ENCODE results near the gene RANBP10. TPM values are rescaled to one million over a fixed set of nuclear protein-coding genes. Genes with fewer than 3 reads are reported as not detected.

Gene RANBP10
- total and polyA plus RNA-seq, 4 donors = 6.7 to 23.0 (median 14.3) TPM

- no peak overlapping the region for H3K27ac ChIP-seq (ENCODE audit: low read depth in 1 of 2, low read length in 1 of 2)
- WGBS, 2 donors = 90% methylated on average over 5 of the region's 5 CpGs
- ATAC-seq (ENCODE audit: insufficient read depth, low FRiP score) = no peak
These were observed 102.2 kb downstream of the RANBP10 start for GRCh38 chr16:67704110-67704509.

DNA sequence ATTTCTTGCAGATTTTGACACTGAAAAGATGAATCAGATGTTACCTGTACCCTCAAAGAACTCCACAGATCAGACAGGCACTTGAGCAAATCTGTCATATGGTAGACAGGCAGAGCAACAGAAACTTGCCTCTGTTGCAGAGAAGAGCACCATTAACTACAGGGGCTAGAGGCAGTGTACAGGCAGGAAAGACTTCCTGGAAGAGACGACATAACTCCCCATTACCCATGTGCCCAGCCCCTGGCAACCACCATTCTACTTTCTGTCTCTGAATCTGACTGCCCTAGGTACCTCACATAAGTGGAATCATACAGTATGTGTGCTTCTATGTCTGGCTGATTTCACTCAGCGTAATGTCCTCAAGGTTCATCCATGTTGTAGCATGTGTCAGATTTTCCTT lies 102.7 kb downstream of the RANBP10 start:
- Histone ChIP-seq H3K4me1 (ENCODE audit: control insufficient read depth in 5 of 5, insufficient read depth in 5 of 5, low read length in 5 of 5) (peaks cover 0 to 5% (median 0%) of the 10 kb centered on the region in 5 donors), H3K9ac (ENCODE audit: insufficient read depth in 1 of 2, low read length in 2 of 2) (no peak overlapping the region), H3K9me3 (ENCODE audit: control insufficient read depth in 4 of 4, insufficient read depth in 3 of 4, low read length in 3 of 4) (no peaks in the 10 kb centered on the region), H3K36me3 (ENCODE audit: control insufficient read depth in 4 of 4, insufficient read depth in 4 of 4, low read length in 4 of 4) (no peaks in the 10 kb centered on the region), H3K4me3 (no peak overlapping the region), H3K27ac (ENCODE audit: low read depth in 1 of 2, low read length in 1 of 2) (no peak overlapping the region), H3K27me3 (ENCODE audit: control insufficient read depth in 3 of 3, insufficient read depth in 3 of 3, low read length in 2 of 3) (no peaks in the 10 kb centered on the region)
- 71 to 78% methylated on average over 2 of the region's 2 CpGs for WGBS, 2 donors
- no peak for TF ChIP-seq CTCF (IDR thresholded peaks at IDR 0.05; ENCODE audit: control extremely low read depth, extremely low read depth)
- DNase-seq (no peak), ATAC-seq (ENCODE audit: insufficient read depth, low FRiP score) (no peak)

More at GRCh38 chr16:67704110-67704509, 102.2 kb downstream of the RANBP10 start:
- DNase-seq = no peak
- Histone ChIP-seq H3K27me3 (ENCODE audit: control insufficient read depth in 3 of 3, insufficient read depth in 3 of 3, low read length in 2 of 3) (no peaks in the 10 kb centered on the region), H3K9me3 (ENCODE audit: control insufficient read depth in 4 of 4, insufficient read depth in 3 of 4, low read length in 3 of 4) (no peaks in the 10 kb centered on the region), H3K36me3 (ENCODE audit: control insufficient read depth in 4 of 4, insufficient read depth in 4 of 4, low read length in 4 of 4) (no peaks in the 10 kb centered on the region), H3K4me1 (ENCODE audit: control insufficient read depth in 5 of 5, insufficient read depth in 5 of 5, low read length in 5 of 5) (peaks cover 0 to 5% (median 0%) of the 10 kb centered on the region in 5 donors), H3K9ac (ENCODE audit: insufficient read depth in 1 of 2, low read length in 2 of 2) (no peak overlapping the region), H3K4me3 (no peak overlapping the region)
- TF ChIP-seq CTCF (IDR thresholded peaks at IDR 0.05; ENCODE audit: control extremely low read depth, extremely low read depth) = no peak

- WGBS, 2 donors = 94 to 98% methylated on average over 4 of the region's 4 CpGs
- Histone ChIP-seq H3K27me3 (ENCODE audit: control insufficient read depth in 3 of 3, insufficient read depth in 3 of 3, low read length in 2 of 3) (no peaks in the 10 kb centered on the region), H3K4me1 (ENCODE audit: control insufficient read depth in 5 of 5, insufficient read depth in 5 of 5, low read length in 5 of 5) (peaks cover 0 to 5% (median 0%) of the 10 kb centered on the region in 5 donors), H3K4me3 (no peak overlapping the region), H3K27ac (ENCODE audit: low read depth in 1 of 2, low read length in 1 of 2) (no peak overlapping the region), H3K9ac (ENCODE audit: insufficient read depth in 1 of 2, low read length in 2 of 2) (no peak overlapping the region), H3K9me3 (ENCODE audit: control insufficient read depth in 4 of 4, insufficient read depth in 3 of 4, low read length in 3 of 4) (no peaks in the 10 kb centered on the region), H3K36me3 (ENCODE audit: control insufficient read depth in 4 of 4, insufficient read depth in 4 of 4, low read length in 4 of 4) (peaks cover 0 to 8% (median 2%) of the 10 kb centered on the region in 4 donors)
- no peak for DNase-seq
- no peak for ATAC-seq (ENCODE audit: insufficient read depth, low FRiP score)
- TF ChIP-seq CTCF (IDR thresholded peaks at IDR 0.05; ENCODE audit: control extremely low read depth, extremely low read depth) = no peak
These were observed 104.2 kb downstream of the RANBP10 start for GRCh38 chr16:67702130-67702529.

DNA sequence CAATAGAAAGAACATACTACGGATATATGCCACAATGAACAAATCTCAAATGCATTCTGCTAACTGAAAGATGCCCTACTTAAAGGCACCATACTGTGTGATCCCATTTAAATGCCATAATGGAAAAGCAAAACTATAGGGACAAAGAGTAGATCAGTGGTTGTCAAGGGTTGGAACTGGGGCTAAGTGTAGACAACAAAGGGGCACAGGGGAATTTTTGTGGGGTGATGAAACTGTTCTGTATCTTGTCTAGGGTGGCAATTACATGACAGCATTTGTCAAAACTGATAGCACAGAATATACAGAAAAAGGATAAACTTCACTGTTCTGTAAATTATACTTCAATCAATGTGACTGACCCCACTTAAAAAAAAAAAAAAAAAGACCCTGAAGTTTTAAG lies 104.9 kb downstream of the RANBP10 start:
- Histone ChIP-seq H3K4me1 (ENCODE audit: control insufficient read depth in 5 of 5, insufficient read depth in 5 of 5, low read length in 5 of 5) (peaks cover 0 to 5% (median 0%) of the 10 kb centered on the region in 5 donors), H3K27me3 (ENCODE audit: control insufficient read depth in 3 of 3, insufficient read depth in 3 of 3, low read length in 2 of 3) (no peaks in the 10 kb centered on the region), H3K36me3 (ENCODE audit: control insufficient read depth in 4 of 4, insufficient read depth in 4 of 4, low read length in 4 of 4) (peaks cover 0 to 8% (median 2%) of the 10 kb centered on the region in 4 donors), H3K27ac (ENCODE audit: low read depth in 1 of 2, low read length in 1 of 2) (no peak overlapping the region), H3K4me3 (no peak overlapping the region), H3K9me3 (ENCODE audit: control insufficient read depth in 4 of 4, insufficient read depth in 3 of 4, low read length in 3 of 4) (no peaks in the 10 kb centered on the region), H3K9ac (ENCODE audit: insufficient read depth in 1 of 2, low read length in 2 of 2) (no peak overlapping the region)
- no peak for ATAC-seq (ENCODE audit: insufficient read depth, low FRiP score)
- 93 to 100% methylated on average over 1 of the region's 1 CpG for WGBS, 2 donors
- TF ChIP-seq CTCF (IDR thresholded peaks at IDR 0.05; ENCODE audit: control extremely low read depth, extremely low read depth) = no peak
- no peak for DNase-seq

Data from lung (tissue), 12 donors.